Lower leg skin (tissue), 3 donors: ENCODE data around the gene PARVG.

Experiments
- CTCF ChIP-seq, 3 donors: fragments of 450-650 bp; IDR thresholded peaks; one replicate each; pipeline ENCODE4 v1.5.1; 2016; ENCODE audit warnings: antibody characterized with exemption in 3 of 3, mild to moderate bottlenecking in 3 of 3, moderate library complexity in 2 of 3
- POLR2A ChIP-seq, 2 donors: fragments of 450-650 bp; IDR thresholded peaks; one replicate each; pipeline ENCODE4 v1.6.1; 2016 to 2017; ENCODE audit warnings: antibody characterized with exemption in 2 of 2, mild to moderate bottlenecking in 1 of 2, moderate library complexity in 1 of 2

- TF ChIP-seq CTCF (IDR thresholded peaks at IDR 0.05) = no peak
- TF ChIP-seq POLR2A (IDR thresholded peaks at IDR 0.05) = no peak
These were observed 26.0 kb downstream of the PARVG start for GRCh38 chr22:44206696-44207095.
